Central memory CD8-positive, alpha-beta T cell (primary cell): ENCODE measurements around the gene MLLT1.

ENCODE experiments used
- ATAC-seq: fragments of 150-1000 bp; cut with Tn5 transposase; replicated peaks from 2 replicates; pipeline ENCODE4 v1.10.0; 2022; ENCODE audit warnings: mild to moderate bottlenecking, moderate FRiP score, moderate number of reproducible peaks; ENCODE audit not compliant: poor library complexity, severe bottlenecking; ENCODE audit errors: extremely low read depth
- DNase-seq, 2 donors: peaks; one replicate each; pipeline ENCODE4 v3.0.0; 2021; ENCODE audit warnings: low spot score in 2 of 2
- H3K27ac Mint-ChIP-seq: one replicate; pipeline ENCODE4 v1.8.0; 2022; ENCODE audit warnings: low read depth, mild to moderate bottlenecking, moderate library complexity, mixed read lengths
- H3K27me3 Mint-ChIP-seq: one replicate; pipeline ENCODE4 v1.8.0; 2022; ENCODE audit warnings: mixed read lengths
- H3K36me3 Mint-ChIP-seq: one replicate; pipeline ENCODE4 v1.8.0; 2022; ENCODE audit warnings: mild to moderate bottlenecking, moderate library complexity, mixed read lengths; ENCODE audit not compliant: insufficient read depth
- H3K4me1 Mint-ChIP-seq: one replicate; pipeline ENCODE4 v1.8.0; 2022; ENCODE audit warnings: mixed read lengths
- H3K4me3 Mint-ChIP-seq: one replicate; pipeline ENCODE4 v1.8.0; 2022; ENCODE audit warnings: mild to moderate bottlenecking, moderate library complexity, mixed read lengths
- H3K9me3 Mint-ChIP-seq: one replicate; pipeline ENCODE4 v1.8.0; 2022; ENCODE audit warnings: mixed read lengths

Gene MLLT1

DNA sequence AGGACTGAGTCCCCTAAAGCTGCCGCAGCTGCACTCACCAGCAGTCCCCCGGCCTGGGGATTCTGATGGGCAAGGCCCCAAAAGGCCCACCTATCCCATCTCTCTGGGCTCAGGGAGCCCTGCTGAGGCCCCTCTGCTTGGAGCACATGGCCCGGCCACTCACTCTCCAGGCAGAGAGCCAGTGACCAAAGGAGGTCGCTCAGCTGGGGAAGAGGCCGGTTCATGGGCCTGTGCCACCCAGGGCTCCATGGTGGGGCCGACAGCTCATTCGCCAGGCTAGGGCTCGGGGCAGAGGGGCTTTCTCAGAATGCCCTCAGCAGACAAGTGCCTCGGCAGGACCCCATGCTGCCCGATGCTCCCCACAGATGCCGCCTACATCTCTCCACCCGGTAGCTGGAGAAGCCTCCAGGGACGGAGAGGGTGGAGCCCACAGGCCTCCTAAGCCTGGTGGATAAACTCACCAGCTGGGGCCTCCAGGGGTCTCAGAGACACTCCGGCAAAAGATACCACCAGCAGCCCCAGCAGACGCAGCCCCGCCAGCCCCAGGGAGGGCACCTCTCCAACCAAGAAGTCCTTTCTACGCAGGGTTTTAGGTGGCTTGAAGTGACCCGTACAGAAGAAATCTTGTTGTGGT lies 54.4 kb downstream of the MLLT1 start:
- no peak overlapping the region for H3K4me3 Mint-ChIP-seq
- DNase-seq (no peak), ATAC-seq (no peak)
- peaks cover 8% of the 10 kb centered on the region for H3K4me1 Mint-ChIP-seq
- peak overlapping the region; percentile 49 for H3K27ac Mint-ChIP-seq
- no peaks in the 10 kb centered on the region for H3K27me3 Mint-ChIP-seq
- H3K36me3 Mint-ChIP-seq = peaks cover 4% of the 10 kb centered on the region
- no peaks in the 10 kb centered on the region for H3K9me3 Mint-ChIP-seq

DNA sequence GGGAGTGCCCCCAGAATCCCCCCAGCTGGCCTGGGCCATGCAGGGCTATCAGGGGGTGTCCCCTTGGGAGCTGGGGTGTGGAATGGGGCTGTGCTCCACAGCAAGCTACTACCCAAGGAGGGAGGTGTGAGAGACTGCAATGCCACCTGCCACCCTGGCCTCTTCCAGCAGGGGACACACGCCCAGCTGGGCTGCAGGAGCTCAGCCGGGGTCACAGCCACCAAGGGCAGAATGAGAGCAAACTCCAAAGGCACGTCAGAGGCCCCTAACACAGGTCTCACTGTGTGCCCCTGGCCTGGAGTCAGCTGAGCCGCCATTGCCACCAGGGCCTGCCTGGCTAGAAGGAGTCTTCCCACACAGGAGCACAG lies 55.5 kb downstream of the MLLT1 start:
- ATAC-seq (no peak), DNase-seq (no peak)
- Mint-ChIP-seq H3K9me3 (no peaks in the 10 kb centered on the region), H3K4me1 (peaks cover 8% of the 10 kb centered on the region), H3K27me3 (no peaks in the 10 kb centered on the region), H3K36me3 (peaks cover 4% of the 10 kb centered on the region), H3K4me3 (no peak overlapping the region), H3K27ac (no peak overlapping the region)

DNA sequence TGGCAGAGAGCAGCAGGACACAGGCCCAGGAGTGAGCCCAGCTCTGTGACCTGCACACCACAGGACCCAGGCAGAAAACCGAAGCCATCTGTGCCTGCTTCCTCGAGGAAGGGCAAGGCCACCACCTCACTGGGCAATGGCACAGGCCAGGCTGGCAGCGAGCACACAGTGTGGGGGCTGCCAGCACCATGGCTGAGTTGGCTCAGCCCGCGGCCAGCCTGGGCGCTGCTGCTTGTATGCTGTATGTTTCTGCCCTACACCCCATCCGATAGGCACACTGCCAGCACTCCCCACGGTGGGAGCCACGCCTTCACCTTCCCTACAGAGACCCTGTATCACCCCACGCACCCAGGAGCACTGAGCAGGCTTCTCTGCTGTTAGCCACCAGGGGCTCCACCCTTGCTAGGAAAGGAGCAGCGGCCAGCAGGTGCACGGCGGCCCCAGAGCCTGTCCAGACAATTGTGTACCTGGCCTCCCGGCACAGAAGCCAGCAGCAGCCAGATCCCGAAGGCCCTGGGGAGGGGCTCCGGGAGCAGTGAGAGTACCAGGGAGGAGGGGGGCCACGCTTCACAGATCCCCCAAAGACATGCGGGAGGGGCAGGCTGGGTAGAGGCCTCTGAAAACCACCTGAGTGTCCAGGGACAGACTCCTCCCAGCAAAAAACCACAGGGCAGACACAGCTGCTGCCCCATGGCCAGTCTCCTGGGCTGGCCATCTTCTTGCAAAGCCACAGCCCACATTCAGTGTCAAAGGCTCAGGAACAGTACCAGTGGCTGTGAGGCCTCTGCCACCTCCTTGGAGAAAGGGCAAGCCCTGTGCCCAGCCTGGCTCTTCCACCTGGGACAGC lies 56.1 kb downstream of the MLLT1 start:
- no peak for DNase-seq
- H3K9me3 Mint-ChIP-seq = no peaks in the 10 kb centered on the region
- H3K4me1 Mint-ChIP-seq = peaks cover 8% of the 10 kb centered on the region
- no peak overlapping the region for H3K27ac Mint-ChIP-seq
- H3K4me3 Mint-ChIP-seq = no peak overlapping the region
- H3K27me3 Mint-ChIP-seq = no peaks in the 10 kb centered on the region
- peaks cover 4% of the 10 kb centered on the region for H3K36me3 Mint-ChIP-seq
- no peak for ATAC-seq

DNA sequence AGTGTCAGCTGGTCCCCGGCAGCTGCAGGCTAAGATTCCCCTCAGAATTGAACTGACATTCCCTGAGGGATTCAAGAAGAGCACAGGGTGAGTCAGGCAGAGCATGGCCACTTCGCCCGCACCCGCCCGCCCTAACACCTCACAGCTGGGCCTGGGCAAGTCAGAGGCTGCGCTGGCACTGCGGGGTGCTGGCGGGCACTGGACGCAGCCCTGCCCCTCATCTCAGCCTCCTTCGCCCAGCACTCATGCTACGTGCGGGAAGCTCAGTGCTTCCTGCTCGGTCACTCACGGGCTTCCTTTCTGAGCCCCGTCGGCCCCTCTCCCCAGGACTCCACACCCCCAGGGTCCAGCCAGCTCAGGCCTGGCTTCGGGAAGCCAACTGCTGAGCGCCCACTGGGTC lies 56.9 kb downstream of the MLLT1 start:
- DNase-seq = no peak
- H3K9me3 Mint-ChIP-seq = no peaks in the 10 kb centered on the region
- H3K36me3 Mint-ChIP-seq = peaks cover 8% of the 10 kb centered on the region
- no peak overlapping the region for H3K4me3 Mint-ChIP-seq
- H3K27ac Mint-ChIP-seq = no peak overlapping the region
- H3K27me3 Mint-ChIP-seq = no peaks in the 10 kb centered on the region
- H3K4me1 Mint-ChIP-seq = peaks cover 12% of the 10 kb centered on the region
- no peak for ATAC-seq

DNA sequence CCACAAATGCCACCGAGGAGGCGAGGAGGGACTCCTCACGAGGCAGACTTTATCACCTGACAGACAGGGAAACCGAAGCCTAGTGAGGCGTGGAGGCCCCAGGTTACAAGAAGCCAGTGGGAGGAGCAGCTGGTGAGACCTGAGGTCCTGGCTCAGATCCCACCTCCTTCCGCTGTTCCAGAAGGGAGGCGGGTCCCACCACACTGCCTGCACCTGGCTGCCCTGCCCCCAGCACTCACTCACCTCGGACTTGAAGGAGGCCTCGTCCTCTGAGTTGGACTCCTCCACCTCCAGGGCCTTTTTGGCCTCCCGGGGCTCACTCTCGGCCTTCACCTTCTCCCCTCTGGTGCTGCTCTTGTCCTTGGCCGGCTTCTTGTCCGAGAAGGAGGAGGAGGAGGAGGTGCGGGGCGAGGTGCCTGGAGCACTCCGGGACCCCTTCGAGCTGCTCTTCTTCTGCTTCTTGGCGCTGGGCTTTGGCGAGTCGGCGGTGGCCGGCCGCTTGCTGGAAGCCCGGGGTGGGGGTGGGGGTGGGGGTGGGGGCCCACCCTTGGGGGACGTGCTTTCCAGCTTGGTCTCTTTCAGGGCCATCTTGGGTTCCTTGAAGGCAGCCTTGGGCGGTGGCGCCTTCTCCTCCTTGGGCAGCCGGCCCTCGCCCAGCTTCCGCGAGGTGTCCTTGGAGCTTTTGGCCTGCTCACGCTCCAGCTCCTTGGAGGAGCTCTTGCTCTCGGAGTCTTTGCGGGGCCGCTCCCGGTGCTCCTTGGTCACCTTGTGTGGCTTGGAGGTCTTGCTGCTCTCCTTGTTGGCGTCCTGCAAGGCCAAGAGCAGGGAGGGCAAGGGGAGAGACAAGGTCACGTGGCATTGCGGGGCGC lies 57.7 kb downstream of the MLLT1 start:
- ATAC-seq (no peak), DNase-seq (no peak)
- Mint-ChIP-seq H3K27ac (no peak overlapping the region), H3K4me1 (peaks cover 12% of the 10 kb centered on the region), H3K36me3 (peaks cover 8% of the 10 kb centered on the region), H3K9me3 (no peaks in the 10 kb centered on the region), H3K27me3 (no peaks in the 10 kb centered on the region), H3K4me3 (no peak overlapping the region)

DNA sequence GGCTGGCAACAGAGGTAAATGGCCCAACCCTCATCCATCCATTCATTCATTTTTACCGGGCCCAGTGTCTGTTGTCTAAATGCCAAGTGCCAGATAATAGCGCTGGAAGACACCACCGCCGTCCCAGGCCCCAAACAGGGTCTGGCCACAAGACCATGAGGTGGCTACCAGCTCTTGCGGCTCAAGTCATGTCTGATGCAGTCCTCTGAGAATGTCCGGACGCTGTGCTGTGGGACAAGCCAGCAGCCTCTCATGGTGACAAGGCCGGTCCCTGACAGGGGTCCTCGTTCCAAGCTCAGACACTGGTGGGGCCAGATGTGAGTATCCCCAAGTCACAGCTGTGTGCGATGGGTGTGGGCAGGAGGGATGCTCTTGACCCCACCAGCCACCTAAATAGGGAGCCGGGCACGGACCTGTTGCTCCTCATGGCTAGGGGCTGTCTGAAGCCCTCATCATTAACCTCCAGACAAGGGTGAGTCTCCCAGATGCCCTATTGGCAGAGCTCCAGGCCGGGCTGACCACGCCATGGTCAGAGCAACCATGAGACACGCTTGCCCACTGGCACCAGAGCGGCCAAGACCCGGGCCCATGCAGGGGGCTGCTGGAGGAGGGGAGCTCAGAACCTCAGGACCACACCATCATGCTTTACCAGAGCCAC lies 58.4 kb downstream of the MLLT1 start:
- Mint-ChIP-seq H3K9me3 (no peaks in the 10 kb centered on the region), H3K27me3 (no peaks in the 10 kb centered on the region), H3K4me3 (no peak overlapping the region), H3K27ac (no peak overlapping the region), H3K36me3 (peaks cover 7% of the 10 kb centered on the region), H3K4me1 (peaks cover 5% of the 10 kb centered on the region)
- no peak for ATAC-seq
- DNase-seq = no peak

DNA sequence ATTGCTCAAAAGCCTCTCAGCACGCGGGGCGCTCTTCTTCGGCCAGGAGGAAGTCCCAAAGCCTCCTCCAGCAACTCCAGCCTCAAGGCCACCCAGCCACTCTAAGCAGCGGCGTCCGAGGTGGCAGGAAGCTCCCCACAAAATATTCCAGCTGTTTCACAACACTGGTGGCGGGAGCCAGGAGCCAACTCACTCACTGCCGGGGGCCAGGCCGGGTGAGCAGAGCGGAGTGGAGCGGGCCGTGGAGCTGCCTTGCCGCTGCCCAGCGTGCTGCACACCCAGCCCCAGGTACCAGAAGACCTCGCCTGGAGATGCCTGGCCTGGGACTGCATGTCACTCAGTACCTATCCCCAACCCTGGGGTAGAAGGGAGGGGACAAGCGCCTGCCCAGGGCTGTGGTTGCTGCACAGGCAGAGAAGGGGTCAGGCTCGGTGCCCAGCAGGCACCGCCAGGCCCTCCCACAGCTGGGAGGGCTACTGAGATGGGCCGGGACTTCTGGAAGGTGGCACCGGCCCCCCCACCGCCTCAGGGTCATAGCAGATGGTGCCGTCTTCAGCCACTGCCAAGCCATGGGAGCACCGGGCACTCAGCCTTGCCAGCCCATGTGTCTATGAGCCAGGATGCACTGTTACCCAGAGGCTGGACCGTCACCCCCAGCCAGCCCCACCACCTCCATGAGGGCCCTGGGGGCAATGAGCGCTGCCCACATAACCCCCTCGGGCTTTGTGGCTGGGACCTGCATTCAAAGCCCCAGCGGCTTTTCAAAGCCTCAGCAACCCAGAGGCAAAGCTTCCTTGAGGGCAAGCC lies 59.2 kb downstream of the MLLT1 start:
- no peak overlapping the region for H3K27ac Mint-ChIP-seq
- no peaks in the 10 kb centered on the region for H3K27me3 Mint-ChIP-seq
- no peak overlapping the region for H3K4me3 Mint-ChIP-seq
- no peaks in the 10 kb centered on the region for H3K9me3 Mint-ChIP-seq
- peaks cover 5% of the 10 kb centered on the region for H3K4me1 Mint-ChIP-seq
- peaks cover 7% of the 10 kb centered on the region for H3K36me3 Mint-ChIP-seq
- ATAC-seq (no peak), DNase-seq (no peak)

DNA sequence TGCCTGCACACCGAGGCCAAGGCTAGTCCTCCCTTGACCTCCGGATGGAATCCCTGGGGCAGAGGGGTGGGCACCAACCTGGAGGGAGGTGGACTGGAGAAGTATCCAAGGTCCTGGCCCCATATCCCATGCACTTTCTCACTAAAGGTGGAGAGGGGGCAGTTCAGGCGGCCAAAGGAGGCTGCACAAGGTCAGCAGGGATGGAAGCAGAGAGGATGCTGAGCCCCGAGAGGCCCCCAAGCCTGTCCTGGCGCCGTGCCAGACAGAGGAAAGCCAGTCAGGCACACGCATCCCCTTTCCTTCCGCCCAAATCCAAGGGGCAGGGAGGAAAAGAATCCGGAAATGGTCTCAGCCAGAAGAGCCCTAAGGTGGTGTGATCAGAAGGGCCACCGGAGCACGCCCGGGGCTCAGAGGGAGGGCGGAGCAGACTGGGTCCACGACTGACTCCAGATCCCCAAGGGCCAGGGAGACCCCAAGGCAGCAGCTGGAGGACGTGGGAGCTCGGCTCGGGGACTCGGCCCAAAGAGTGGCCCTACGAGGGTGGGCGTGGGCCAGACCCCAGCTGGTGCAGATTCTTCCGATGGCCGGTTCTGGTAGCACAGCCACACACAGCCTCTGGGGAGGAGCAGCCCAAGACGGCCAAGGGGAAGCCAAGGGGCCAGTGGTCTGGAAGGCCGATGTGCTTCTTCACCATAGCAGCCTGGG lies 60.0 kb downstream of the MLLT1 start:
- no peaks in the 10 kb centered on the region for H3K27me3 Mint-ChIP-seq
- H3K4me3 Mint-ChIP-seq = no peak overlapping the region
- peaks cover 5% of the 10 kb centered on the region for H3K4me1 Mint-ChIP-seq
- H3K36me3 Mint-ChIP-seq = peaks cover 7% of the 10 kb centered on the region
- no peaks in the 10 kb centered on the region for H3K9me3 Mint-ChIP-seq
- no peak overlapping the region for H3K27ac Mint-ChIP-seq
- DNase-seq = no peak
- no peak for ATAC-seq

DNA sequence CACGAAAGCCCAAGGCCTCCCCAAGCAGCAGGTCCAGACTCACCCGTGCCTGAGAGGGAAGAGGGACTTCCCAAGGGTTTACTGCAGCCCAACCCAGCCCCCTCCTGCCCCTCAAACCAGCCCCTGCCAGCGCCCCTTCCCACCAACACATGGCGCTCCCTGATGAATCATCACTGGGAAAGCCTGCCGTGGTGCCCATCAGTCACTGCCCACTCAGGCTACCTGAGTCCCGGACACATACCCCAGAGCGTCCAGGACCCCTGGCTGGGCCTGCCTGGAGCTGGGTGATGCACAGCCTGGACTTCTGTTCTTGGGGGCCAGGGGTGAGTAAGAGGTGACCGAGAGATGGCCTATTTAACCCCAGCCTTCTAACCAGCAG lies 60.6 kb downstream of the MLLT1 start:
- no peak for DNase-seq

DNA sequence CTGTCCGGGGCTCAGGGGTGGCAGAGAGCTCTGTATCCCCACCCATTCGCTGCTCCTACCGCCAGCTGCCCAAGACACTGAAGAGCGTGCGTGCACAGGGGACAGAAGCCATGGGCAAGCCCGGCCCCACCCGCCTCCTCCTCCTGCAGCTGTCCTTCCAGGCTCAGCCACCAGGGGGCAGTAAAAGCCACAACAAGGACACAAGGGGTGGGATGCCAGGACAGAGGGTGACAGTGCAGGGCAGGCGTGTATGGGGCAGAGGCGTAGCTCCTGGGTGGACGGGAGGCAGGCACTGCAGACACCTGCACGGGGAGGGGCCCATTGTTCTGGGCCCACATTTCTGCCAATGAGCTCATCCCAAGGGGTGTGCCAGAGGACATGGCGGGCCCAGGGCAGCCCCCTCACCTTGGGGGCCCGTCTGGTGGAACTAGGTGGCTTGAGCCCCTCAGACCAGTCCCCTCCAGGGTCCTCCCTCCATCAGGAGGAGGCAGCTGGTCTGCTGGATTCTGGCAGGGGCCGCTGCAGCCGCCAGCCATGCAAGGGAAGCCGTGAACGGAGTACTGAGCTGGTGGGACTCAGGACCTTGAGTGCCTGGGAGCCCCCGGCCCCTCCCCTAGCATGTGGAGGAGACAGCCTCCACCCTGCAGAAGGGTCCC lies 61.2 kb downstream of the MLLT1 start:
- Mint-ChIP-seq H3K36me3 (peaks cover 4% of the 10 kb centered on the region), H3K4me3 (no peak overlapping the region), H3K9me3 (no peaks in the 10 kb centered on the region), H3K27me3 (no peaks in the 10 kb centered on the region), H3K4me1 (peaks cover 5% of the 10 kb centered on the region), H3K27ac (no peak overlapping the region)
- ATAC-seq (peak; percentile 58), DNase-seq (peak; percentile 73 to 84)

More for the DNA sequence above, 60.6 kb downstream of the MLLT1 start:
- Mint-ChIP-seq H3K4me3 (no peak overlapping the region), H3K27me3 (no peaks in the 10 kb centered on the region), H3K27ac (no peak overlapping the region), H3K36me3 (peaks cover 4% of the 10 kb centered on the region), H3K9me3 (no peaks in the 10 kb centered on the region), H3K4me1 (peaks cover 5% of the 10 kb centered on the region)
- ATAC-seq = no peak

DNA sequence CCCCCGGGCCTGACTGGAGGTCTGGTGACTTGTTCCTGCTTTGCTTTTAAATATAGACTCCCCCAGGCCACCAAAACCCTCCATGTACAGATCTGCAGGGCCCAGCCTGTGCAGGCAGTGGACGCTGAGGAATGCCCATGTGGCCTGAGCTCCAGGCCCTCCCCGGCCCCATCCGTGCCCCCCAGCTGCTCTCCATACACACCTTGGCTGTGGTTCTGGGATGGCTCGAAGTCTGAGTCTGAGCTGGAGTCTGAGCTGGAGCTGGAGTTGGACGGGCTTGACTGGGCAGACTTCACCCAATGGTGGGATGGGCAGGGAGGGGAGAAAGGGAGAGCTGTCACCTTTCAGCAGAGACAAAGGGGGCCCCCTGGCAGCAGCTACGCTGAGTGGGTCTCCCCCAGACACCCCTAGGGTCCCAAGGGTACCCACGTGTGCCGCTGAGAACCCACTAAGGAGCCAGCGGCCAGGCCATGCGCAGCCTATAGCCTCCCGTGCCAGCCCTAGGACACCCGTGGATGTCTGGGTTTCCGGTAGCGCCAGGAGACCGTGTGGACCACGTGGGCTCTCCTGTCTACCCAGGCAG lies 61.9 kb downstream of the MLLT1 start:
- Mint-ChIP-seq H3K27ac (no peak overlapping the region), H3K4me3 (no peak overlapping the region), H3K27me3 (no peaks in the 10 kb centered on the region), H3K9me3 (no peaks in the 10 kb centered on the region), H3K36me3 (peaks cover 4% of the 10 kb centered on the region), H3K4me1 (peaks cover 5% of the 10 kb centered on the region)
- DNase-seq (no peak), ATAC-seq (no peak)
